NCI-H69 (cell line): ENCODE data around the gene TRIM34.
"Not testable (repeated sequence)": the region's sequence is repeated elsewhere in the genome, so short reads cannot be mapped to it uniquely, and the experiment has no call there.

Experiments
- DNase-seq: peaks from one replicate; lab custom pipeline; 2025; lab: John Stamatoyannopoulos, UW

TRIM34 gene

DNA sequence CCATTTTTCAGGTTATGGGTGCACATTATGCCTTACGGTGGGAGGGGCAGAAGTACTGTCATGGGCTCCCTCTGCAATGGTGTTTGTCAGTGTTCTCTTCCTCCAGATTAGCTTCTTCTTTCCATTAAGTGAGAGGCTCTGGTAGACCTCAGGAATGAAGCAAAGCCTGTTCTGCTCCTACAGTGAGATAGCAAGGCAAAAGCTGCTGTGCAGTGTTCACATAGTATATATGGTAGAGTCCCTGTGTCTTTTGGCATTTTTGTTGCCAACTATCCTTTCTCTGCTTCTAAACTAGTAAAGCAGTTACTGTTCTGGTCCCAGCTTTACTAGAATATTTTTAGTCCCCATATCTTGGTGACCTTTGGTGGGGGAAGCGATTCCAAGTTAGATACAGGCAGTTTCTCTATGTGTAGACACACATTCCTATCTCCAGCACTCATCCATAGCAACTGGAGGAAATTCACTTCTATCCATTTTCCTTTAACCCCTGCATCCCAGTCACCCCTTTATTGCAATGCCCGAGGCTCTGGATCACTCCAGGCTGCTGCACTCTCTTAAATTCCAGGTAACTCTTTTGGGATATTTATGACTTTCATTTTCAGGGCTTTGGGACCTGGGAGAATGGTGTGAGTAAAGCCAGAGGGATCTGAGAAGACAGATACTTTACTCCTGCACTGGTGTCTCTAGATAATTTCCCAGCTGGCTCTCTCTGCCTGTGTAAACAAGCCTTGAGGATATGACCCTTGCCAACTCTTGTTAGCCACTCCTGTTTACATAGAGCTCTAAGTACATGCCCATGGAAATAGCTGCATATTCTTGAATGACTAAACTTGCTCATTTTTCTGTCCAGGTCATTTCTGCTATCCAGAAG, 3.9 kb upstream of the TRIM34 start:
- no peak for DNase-seq

DNA sequence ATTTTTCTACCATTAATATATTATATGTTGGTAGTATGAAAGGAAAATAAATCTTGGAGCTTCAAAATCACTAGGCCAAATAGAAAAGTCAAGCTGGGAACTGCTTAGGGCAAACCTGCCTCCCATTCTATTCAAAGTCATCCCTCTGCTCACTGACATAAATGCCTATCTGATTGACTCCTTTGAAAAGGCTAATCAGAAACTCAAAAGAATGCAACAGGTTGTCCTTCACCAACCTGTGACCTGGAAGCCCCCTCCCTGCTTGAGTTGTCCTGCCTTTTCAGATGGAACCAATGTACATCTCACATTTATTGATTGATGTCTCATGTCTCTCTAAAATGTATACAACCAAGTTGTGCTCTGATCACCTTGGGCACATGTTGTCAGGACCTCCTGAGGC, 3.2 kb upstream of the TRIM34 start:
- DNase-seq = no peak

- DNase-seq = no peak
Measured at GRCh38 chr11:5622802-5623201, 2.0 kb upstream of the TRIM34 start.

DNA sequence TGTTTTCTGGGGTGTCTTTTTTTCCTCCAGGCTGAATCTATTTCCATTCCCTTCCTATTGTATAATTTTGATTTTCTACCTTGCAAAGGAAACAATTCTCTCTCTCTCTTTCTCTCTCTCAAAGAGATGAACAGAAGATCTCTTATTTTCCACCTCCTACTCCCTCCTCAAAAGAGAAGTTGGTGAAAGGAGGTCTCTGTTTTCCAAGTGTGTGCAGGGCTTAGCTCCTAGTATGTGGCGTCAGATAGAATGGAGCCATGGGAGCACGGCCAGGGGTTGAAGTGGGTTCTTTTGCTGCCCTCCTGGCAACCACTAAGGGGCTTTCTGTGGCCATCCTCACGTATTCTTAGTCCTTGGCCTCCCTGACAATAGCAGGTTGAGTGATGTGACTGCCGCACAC, 480 bp downstream of the TRIM34 start:
- DNase-seq = no peak

- no peak for DNase-seq
Measured at GRCh38 chr11:5626196-5626595, 1.4 kb downstream of the TRIM34 start.

DNA sequence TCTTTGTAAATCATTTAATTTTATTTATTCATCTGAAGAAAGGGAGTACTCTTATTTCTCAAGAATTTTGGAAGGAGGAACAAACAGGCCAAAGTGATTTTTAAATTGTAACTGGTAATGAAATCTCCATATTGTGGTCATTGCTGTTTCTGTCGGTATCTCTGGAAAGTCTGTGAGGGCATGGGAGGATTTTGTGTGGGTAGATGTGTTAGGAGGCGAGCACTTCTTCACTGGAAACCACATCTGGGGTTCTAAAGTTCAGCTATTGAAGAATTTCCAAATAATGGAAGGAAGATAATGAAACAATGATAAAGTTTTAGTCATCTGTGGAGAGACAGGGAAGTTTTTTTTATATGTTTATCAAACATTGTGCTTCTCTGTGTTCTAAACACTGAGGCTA, 6.6 kb downstream of the TRIM34 start:
- no peak for DNase-seq

GRCh38 chr11:5631969-5632635, 7.3 kb downstream of the TRIM34 start:
- DNase-seq = no peak

DNA sequence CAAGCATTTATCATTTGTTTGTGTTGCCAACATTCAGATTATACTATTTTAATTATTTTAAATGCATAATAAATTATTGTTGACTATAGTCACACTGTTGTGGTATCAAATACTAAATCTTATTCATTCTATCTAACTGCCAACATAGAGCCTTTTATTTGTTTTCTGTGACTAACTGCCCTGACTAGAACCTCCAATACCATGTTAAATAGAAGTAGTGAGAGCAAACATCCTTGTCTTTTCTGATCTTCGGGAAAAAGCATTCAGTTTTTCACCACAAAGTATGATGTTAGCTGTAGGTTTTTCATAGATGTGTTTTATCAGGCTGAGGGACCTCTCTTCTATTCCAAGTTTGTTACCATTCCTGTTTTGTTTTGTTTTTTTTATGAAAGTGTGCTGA, 15.2 kb downstream of the TRIM34 start:
- DNase-seq = no peak

GRCh38 chr11:5643585-5643984, 18.8 kb downstream of the TRIM34 start:
- no peak for DNase-seq

DNA sequence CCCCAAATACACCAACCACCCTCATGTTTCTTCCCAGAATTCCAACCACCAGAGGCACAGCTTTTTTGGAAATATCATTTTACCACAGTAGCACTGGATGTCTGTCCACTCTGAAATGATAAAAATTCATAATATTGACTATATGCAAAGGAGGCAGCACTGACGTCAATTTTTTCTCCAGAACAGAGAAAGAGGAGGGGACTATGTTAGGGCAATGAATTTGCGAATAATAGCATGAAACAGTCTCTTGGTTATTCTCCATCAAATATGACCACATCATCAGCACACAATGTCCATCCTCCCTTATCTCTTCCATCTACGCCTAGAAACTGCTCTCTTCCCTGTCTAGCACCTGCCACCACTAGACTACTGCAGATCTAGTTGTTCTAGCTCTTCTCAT, 21.3 kb downstream of the TRIM34 start:
- no peak for DNase-seq

GRCh38 chr11:5655474-5655873, 30.7 kb downstream of the TRIM34 start:
- DNase-seq = no peak

- DNase-seq = not testable (repeated sequence)
Measured at GRCh38 chr11:5656956-5657355, 32.2 kb downstream of the TRIM34 start.

- DNase-seq = no peak
Measured at GRCh38 chr11:5658318-5658717, 33.5 kb downstream of the TRIM34 start.

GRCh38 chr11:5663511-5663910, 38.7 kb downstream of the TRIM34 start:
- DNase-seq = no peak

GRCh38 chr11:5665051-5665570, 40.3 kb downstream of the TRIM34 start:
- no peak for DNase-seq

DNA sequence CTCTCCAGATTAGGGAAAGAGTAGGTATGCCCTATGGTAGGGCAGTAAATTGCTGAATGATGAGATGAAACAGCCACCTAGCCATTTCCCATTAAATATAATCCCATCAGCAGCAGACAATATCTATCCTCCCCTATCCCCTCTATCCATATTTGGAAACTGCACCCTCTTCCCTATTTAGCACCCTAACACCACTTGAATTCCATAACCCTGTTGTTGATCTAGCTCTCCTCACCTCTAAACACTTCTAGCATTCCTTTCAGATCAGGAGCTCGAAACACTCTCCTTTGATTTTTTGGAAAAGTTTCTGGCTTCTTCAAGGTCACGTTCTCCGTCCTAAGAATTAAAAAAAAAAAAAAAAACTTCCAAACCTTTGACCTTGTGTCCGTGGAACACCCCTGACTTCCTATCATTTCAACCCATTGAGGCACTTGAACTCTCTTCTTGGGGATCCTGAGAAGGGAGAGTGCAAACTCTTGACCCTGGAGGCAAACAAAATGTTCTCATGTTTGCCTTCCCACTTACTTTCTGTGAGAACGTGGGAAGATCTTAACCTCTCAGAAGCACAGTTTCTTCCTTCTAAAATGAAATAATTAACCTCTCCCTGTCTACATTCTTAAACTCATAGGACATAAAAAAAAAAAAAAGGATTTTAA, 41.1 kb downstream of the TRIM34 start:
- no peak for DNase-seq

DNA sequence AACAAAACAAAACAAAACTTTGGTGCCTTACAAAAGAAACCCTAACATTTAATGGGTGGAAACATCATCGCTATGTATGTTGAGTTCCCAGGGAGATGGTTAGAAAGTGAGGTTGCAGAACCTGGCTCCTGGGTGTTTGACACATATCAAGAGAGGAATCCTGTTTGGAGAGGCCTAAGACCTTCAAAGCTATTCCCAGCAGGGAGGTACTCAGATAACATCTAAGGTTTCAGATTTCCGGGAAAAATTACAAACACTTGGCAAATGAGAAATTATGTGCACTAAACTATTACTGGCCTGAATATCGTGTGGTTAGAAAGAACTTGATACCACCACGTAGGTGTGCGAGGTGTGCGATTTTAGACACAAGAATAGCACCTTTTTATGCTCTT, 41.6 kb downstream of the TRIM34 start:
- DNase-seq = no peak

DNA sequence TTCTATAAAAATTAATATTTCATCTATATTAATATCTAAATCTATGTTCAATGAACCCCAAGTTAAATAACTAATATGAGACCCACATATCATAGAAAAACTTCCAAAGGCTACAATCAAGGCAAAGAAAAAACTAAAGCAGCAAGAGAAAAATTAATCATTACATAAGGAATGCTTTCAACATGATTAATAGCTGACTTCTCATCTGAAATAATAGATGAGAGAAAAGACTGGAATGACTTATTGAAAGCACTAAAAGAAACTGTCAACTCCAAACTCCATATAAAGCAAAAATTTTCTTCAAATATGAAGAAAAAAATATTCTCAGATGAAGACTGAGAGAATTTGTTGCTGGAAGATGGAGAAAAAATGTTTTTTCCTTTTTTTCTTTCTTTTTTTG, 47.0 kb downstream of the TRIM34 start:
- no peak for DNase-seq

DNA sequence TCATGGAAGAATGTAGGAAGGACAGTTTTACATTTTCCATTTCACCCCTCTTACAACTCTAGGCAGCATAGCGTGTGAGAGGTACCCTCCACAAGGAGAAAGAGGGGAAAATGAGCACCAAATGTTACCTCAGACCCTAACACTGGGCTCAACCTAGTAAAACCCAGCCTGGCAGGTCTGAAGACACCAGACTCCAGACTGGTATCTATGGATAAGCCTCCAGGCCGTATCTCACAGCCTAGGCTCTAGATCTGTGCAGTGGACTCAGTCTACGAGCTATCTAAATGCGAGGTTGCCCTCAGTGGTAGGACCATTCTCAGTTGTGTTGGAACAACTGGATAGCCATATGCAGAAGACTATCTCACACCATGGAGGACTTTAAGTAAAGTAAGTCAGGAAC, 49.6 kb downstream of the TRIM34 start:
- DNase-seq = no peak

- no peak for DNase-seq
Measured at GRCh38 chr11:5679811-5680210, 55.0 kb downstream of the TRIM34 start.

- not testable (repeated sequence) for DNase-seq
Measured at GRCh38 chr11:5682890-5683441, 58.2 kb downstream of the TRIM34 start.

GRCh38 chr11:5683620-5684019, 58.8 kb downstream of the TRIM34 start:
- not testable (repeated sequence) for DNase-seq
